Sigmoid colon (tissue), 7 donors: Measurements from ENCODE around the gene ADORA1. TPM values are rescaled to one million over a fixed set of nuclear protein-coding genes. Genes with fewer than 3 reads are reported as not detected.

Experiments used
- DNase-seq: peaks from one replicate; pipeline ENCODE4 v3.0.0-alpha.2; 2019
- H3K27ac ChIP-seq, 4 donors: fragments of 200-600 bp; sonication (generic); one replicate each; pipeline ENCODE4 v1.5.1; 2016 to 2019; ENCODE audit warnings: mild to moderate bottlenecking in 1 of 4
- H3K27me3 ChIP-seq, 3 donors: fragments of 200-600 bp; sonication (generic); one replicate each; pipeline ENCODE4 v1.5.1; 2019; ENCODE audit warnings: mild to moderate bottlenecking in 1 of 3
- H3K36me3 ChIP-seq, 4 donors: fragments of 200-600 bp; sonication (generic); one replicate each; pipeline ENCODE4 v1.5.1; 2016 to 2019
- H3K4me1 ChIP-seq, 4 donors: fragments of 200-600 bp; sonication (generic); one replicate each; pipeline ENCODE4 v1.5.1; 2017 to 2019
- H3K4me3 ChIP-seq, 4 donors: fragments of 200-600 bp; sonication (generic); one replicate each; pipeline ENCODE4 v1.5.1; 2017 to 2019; ENCODE audit warnings: mild to moderate bottlenecking in 2 of 4, moderate library complexity in 1 of 4
- H3K9me3 ChIP-seq, 4 donors: fragments of 200-600 bp in 3 of 4; sonication (generic) in 3 of 4; one replicate each; pipeline versions ENCODE4 v1.5.1 to v1.6.1; 2013 to 2019
- CTCF ChIP-seq, 4 experiments: fragments of 450-650 bp in 3 of 4; fragments of 200-600 bp in 1 of 4; IDR thresholded peaks; one replicate each; pipeline ENCODE4 v1.5.1; 2016 to 2019; ENCODE audit warnings: antibody characterized with exemption in 4 of 4, mild to moderate bottlenecking in 3 of 4, moderate library complexity in 2 of 4
- EP300 ChIP-seq, 4 donors: sonication (generic); formaldehyde crosslinking; IDR thresholded peaks; one replicate each; pipeline ENCODE4 v1.6.1; 2017; ENCODE audit warnings: antibody characterized with exemption in 4 of 4
- POLR2A ChIP-seq, 2 donors: fragments of 450-650 bp; IDR thresholded peaks; one replicate each; pipeline ENCODE4 v1.6.1; 2016; ENCODE audit warnings: antibody characterized with exemption in 2 of 2, mild to moderate bottlenecking in 2 of 2, moderate library complexity in 2 of 2
- POLR2AphosphoS5 ChIP-seq, 4 donors: sonication (generic); formaldehyde crosslinking; IDR thresholded peaks; one replicate each; pipeline ENCODE4 v1.6.1; 2017; ENCODE audit warnings: antibody characterized with exemption in 4 of 4
- WGBS, 2 donors: extraction: QIAGEN DNeasy Blood & Tissue Kit; methylation state at CpG; one replicate each; pipeline ENCODE4 v1.1.7; 2013; 5-methylcytosine and 5-hydroxymethylcytosine counted together
- intact Hi-C: fragments of 100-400 bp; cut with DNase I; formaldehyde crosslinking; loops from one replicate; pipeline ENCODE4 v1.15.1; 2023
- polyA plus RNA-seq, 3 donors: library from polyadenylated mRNA; stranded (reverse); fragments of 200-250 nt; gene quantifications; one replicate each; pipeline ENCODE4 v1.2.3, GENCODE V29; 2013
- total RNA-seq, 4 donors: library from RNA; depleted of rRNA; stranded (reverse); fragments of >200 nt; gene quantifications; one replicate each; pipeline ENCODE4 v1.1.0, GENCODE V29; 2016
- donor health status: healthy with polysubstance abuse.
- donor health status: Bipolar disorder and iron deficiency.
- donor health status: healthy.

Gene ADORA1
- total and polyA plus RNA-seq, 7 donors, result 0.33 to 1.3 (median 1.0) TPM; not detected in 3

GRCh38 chr1:203133970-203134725 is 6.6 kb downstream of the ADORA1 start:
- intact Hi-C loops, result no loop called here
- Histone ChIP-seq H3K9me3 (no peaks in the 10 kb centered on the region), H3K4me3 (no peak overlapping the region), H3K4me1 (peaks cover 0 to 7% (median 0%) of the 10 kb centered on the region in 4 donors), H3K36me3 (no peaks in the 10 kb centered on the region), H3K27me3 (no peaks in the 10 kb centered on the region), H3K27ac (peak overlapping the region in 1 of 4 donors; percentile 46)
- WGBS, 2 donors, result 79 to 82% methylated on average over 12 of the region's 12 CpGs
- DNase-seq, result peak; percentile 77
- TF ChIP-seq POLR2A (IDR thresholded peaks at IDR 0.05) (no peak), CTCF (IDR thresholded peaks at IDR 0.05) (no peak), POLR2AphosphoS5 (IDR thresholded peaks at IDR 0.05) (no peak), EP300 (IDR thresholded peaks at IDR 0.05) (no peak)

- Histone ChIP-seq H3K27ac (no peak overlapping the region), H3K27me3 (no peaks in the 10 kb centered on the region), H3K4me1 (no peaks in the 10 kb centered on the region), H3K36me3 (no peaks in the 10 kb centered on the region), H3K9me3 (no peaks in the 10 kb centered on the region), H3K4me3 (no peak overlapping the region)
- intact Hi-C loops, result no loop called here
- DNase-seq, result peak; percentile 38
- TF ChIP-seq EP300 (IDR thresholded peaks at IDR 0.05) (no peak), CTCF (IDR thresholded peaks at IDR 0.05) (no peak), POLR2AphosphoS5 (IDR thresholded peaks at IDR 0.05) (no peak), POLR2A (IDR thresholded peaks at IDR 0.05) (no peak)
- 12 to 22% methylated on average over 8 of the region's 8 CpGs for WGBS, 2 donors
Measured at GRCh38 chr1:203135636-203136305, 8.2 kb downstream of the ADORA1 start.

- Histone ChIP-seq H3K36me3 (no peaks in the 10 kb centered on the region), H3K4me3 (no peak overlapping the region), H3K9me3 (no peaks in the 10 kb centered on the region), H3K4me1 (no peaks in the 10 kb centered on the region), H3K27ac (no peak overlapping the region), H3K27me3 (no peaks in the 10 kb centered on the region)
- 90 to 93% methylated on average over 1 of the region's 1 CpG for WGBS, 2 donors
- DNase-seq, result peak; percentile 49
- TF ChIP-seq CTCF (IDR thresholded peaks at IDR 0.05) (no peak), POLR2A (IDR thresholded peaks at IDR 0.05) (no peak), EP300 (IDR thresholded peaks at IDR 0.05) (no peak), POLR2AphosphoS5 (IDR thresholded peaks at IDR 0.05) (no peak)
- intact Hi-C loops, result no loop called here
Measured at GRCh38 chr1:203136409-203137042, 9.0 kb downstream of the ADORA1 start.

- Histone ChIP-seq H3K27ac (no peak overlapping the region), H3K4me3 (no peak overlapping the region), H3K9me3 (no peaks in the 10 kb centered on the region), H3K36me3 (no peaks in the 10 kb centered on the region), H3K27me3 (no peaks in the 10 kb centered on the region), H3K4me1 (no peaks in the 10 kb centered on the region)
- TF ChIP-seq EP300 (IDR thresholded peaks at IDR 0.05) (no peak), POLR2A (IDR thresholded peaks at IDR 0.05) (no peak), POLR2AphosphoS5 (IDR thresholded peaks at IDR 0.05) (no peak)
- peak; percentile 2 for DNase-seq
- intact Hi-C loops, result no loop called here
- 94 to 95% methylated on average over 4 of the region's 4 CpGs for WGBS, 2 donors
Measured at GRCh38 chr1:203137324-203137723, 9.8 kb downstream of the ADORA1 start.

- peak; percentile 25 for DNase-seq
- Histone ChIP-seq H3K4me1 (no peaks in the 10 kb centered on the region), H3K27ac (no peak overlapping the region), H3K9me3 (no peaks in the 10 kb centered on the region), H3K4me3 (no peak overlapping the region), H3K27me3 (no peaks in the 10 kb centered on the region), H3K36me3 (no peaks in the 10 kb centered on the region)
- TF ChIP-seq CTCF (IDR thresholded peaks at IDR 0.05), result no peak
- no peak for TF ChIP-seq EP300 (IDR thresholded peaks at IDR 0.05)
- TF ChIP-seq POLR2A (IDR thresholded peaks at IDR 0.05), result no peak
- no peak for TF ChIP-seq POLR2AphosphoS5 (IDR thresholded peaks at IDR 0.05)
- 56 to 82% methylated on average over 3 of the region's 3 CpGs for WGBS, 2 donors
- intact Hi-C loops, result no loop called here
Measured at GRCh38 chr1:203138066-203138465, 10.5 kb downstream of the ADORA1 start.
